ENCODE data around the gene JAM3.

JAM3 gene

GRCh38 chr11:134050541-134051383 lies 18.1 kb upstream of the JAM3 start:
- Histone ChIP-seq H3K4me1 (ENCODE audit: insufficient read depth, low read length) (peaks cover 25% of the 10 kb centered on the region), H3K9me3 (ENCODE audit: low read length) (no peaks in the 10 kb centered on the region), H3K27me3 (ENCODE audit: control insufficient read depth in 1 of 2, insufficient read depth in 2 of 2, low read length in 2 of 2) (no peaks in the 10 kb centered on the region), H3K27ac (ENCODE audit: low read depth, low read length) (no peak overlapping the region), H3K4me3 (ENCODE audit: low read depth in 1 of 2, low read length in 2 of 2) (peak overlapping the region; percentile 26), H3K36me3 (ENCODE audit: insufficient read depth, low read length) (no peaks in the 10 kb centered on the region), H3K9ac (ENCODE audit: low read length) (no peak overlapping the region)

- no peak overlapping the region for H3K27ac ChIP-seq (ENCODE audit: low read depth, low read length)
Measured at GRCh38 chr11:134052395-134052987, 16.4 kb upstream of the JAM3 start.

GRCh38 chr11:134052988-134053945 lies 15.6 kb upstream of the JAM3 start:
- Histone ChIP-seq H3K27me3 (ENCODE audit: control insufficient read depth in 1 of 2, insufficient read depth in 2 of 2, low read length in 2 of 2) (no peaks in the 10 kb centered on the region), H3K9ac (ENCODE audit: low read length) (no peak overlapping the region), H3K27ac (ENCODE audit: low read depth, low read length) (no peak overlapping the region), H3K4me1 (ENCODE audit: insufficient read depth, low read length) (peaks cover 4% of the 10 kb centered on the region), H3K9me3 (ENCODE audit: low read length) (no peaks in the 10 kb centered on the region), H3K4me3 (ENCODE audit: low read depth in 1 of 2, low read length in 2 of 2) (no peak overlapping the region), H3K36me3 (ENCODE audit: insufficient read depth, low read length) (no peaks in the 10 kb centered on the region)

More at GRCh38 chr11:134052395-134052987, 16.4 kb upstream of the JAM3 start:
- no peaks in the 10 kb centered on the region for H3K27me3 ChIP-seq (ENCODE audit: control insufficient read depth in 1 of 2, insufficient read depth in 2 of 2, low read length in 2 of 2)
- no peak overlapping the region for H3K9ac ChIP-seq (ENCODE audit: low read length)
- H3K9me3 ChIP-seq (ENCODE audit: low read length): no peaks in the 10 kb centered on the region
- H3K4me3 ChIP-seq (ENCODE audit: low read depth in 1 of 2, low read length in 2 of 2): no peak overlapping the region
- no peaks in the 10 kb centered on the region for H3K36me3 ChIP-seq (ENCODE audit: insufficient read depth, low read length)
- H3K4me1 ChIP-seq (ENCODE audit: insufficient read depth, low read length): peaks cover 11% of the 10 kb centered on the region

GRCh38 chr11:134055029-134055428 lies 13.8 kb upstream of the JAM3 start:
- H3K4me3 ChIP-seq (ENCODE audit: low read depth in 1 of 2, low read length in 2 of 2): no peak overlapping the region
- no peak overlapping the region for H3K27ac ChIP-seq (ENCODE audit: low read depth, low read length)
- peaks cover 4% of the 10 kb centered on the region for H3K4me1 ChIP-seq (ENCODE audit: insufficient read depth, low read length)
- H3K9me3 ChIP-seq (ENCODE audit: low read length): no peaks in the 10 kb centered on the region
- no peak overlapping the region for H3K9ac ChIP-seq (ENCODE audit: low read length)
- H3K36me3 ChIP-seq (ENCODE audit: insufficient read depth, low read length): no peaks in the 10 kb centered on the region
- no peaks in the 10 kb centered on the region for H3K27me3 ChIP-seq (ENCODE audit: control insufficient read depth in 1 of 2, insufficient read depth in 2 of 2, low read length in 2 of 2)

DNA sequence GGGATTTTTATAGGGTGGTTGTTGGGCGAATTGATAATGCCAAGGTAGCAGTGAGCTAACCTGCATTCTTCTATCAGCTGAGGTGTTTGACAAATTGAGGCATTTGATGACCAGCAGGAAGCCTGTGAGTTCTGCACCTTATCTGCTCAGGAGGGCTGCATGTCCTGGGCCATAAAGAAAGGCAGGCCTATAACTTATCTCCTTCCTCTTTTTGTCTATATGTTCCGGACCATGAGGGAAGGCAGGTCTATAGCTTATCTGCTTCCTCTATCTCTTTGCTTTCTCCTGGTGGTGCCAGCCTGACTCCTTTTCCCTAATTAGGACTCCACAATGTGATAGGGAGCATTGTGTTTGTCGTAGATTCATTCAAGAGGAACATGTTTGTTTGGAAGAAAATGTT lies 8.6 kb upstream of the JAM3 start:
- Histone ChIP-seq H3K4me1 (ENCODE audit: insufficient read depth, low read length) (no peaks in the 10 kb centered on the region), H3K9me3 (ENCODE audit: low read length) (no peaks in the 10 kb centered on the region), H3K27ac (ENCODE audit: low read depth, low read length) (no peak overlapping the region), H3K36me3 (ENCODE audit: insufficient read depth, low read length) (no peaks in the 10 kb centered on the region), H3K4me3 (ENCODE audit: low read depth in 1 of 2, low read length in 2 of 2) (no peak overlapping the region), H3K9ac (ENCODE audit: low read length) (no peak overlapping the region), H3K27me3 (ENCODE audit: control insufficient read depth in 1 of 2, insufficient read depth in 2 of 2, low read length in 2 of 2) (no peaks in the 10 kb centered on the region)

- Histone ChIP-seq H3K27me3 (ENCODE audit: control insufficient read depth in 1 of 2, insufficient read depth in 2 of 2, low read length in 2 of 2) (no peaks in the 10 kb centered on the region), H3K9ac (ENCODE audit: low read length) (no peak overlapping the region), H3K36me3 (ENCODE audit: insufficient read depth, low read length) (no peaks in the 10 kb centered on the region), H3K27ac (ENCODE audit: low read depth, low read length) (no peak overlapping the region), H3K4me3 (ENCODE audit: low read depth in 1 of 2, low read length in 2 of 2) (no peak overlapping the region), H3K4me1 (ENCODE audit: insufficient read depth, low read length) (no peaks in the 10 kb centered on the region), H3K9me3 (ENCODE audit: low read length) (no peaks in the 10 kb centered on the region)
Measured at GRCh38 chr11:134062265-134063123, 6.4 kb upstream of the JAM3 start.

- no peaks in the 10 kb centered on the region for H3K9me3 ChIP-seq (ENCODE audit: low read length)
- H3K36me3 ChIP-seq (ENCODE audit: insufficient read depth, low read length): no peaks in the 10 kb centered on the region
- no peaks in the 10 kb centered on the region for H3K4me1 ChIP-seq (ENCODE audit: insufficient read depth, low read length)
- no peak overlapping the region for H3K4me3 ChIP-seq (ENCODE audit: low read depth in 1 of 2, low read length in 2 of 2)
- no peak overlapping the region for H3K9ac ChIP-seq (ENCODE audit: low read length)
- no peak overlapping the region for H3K27ac ChIP-seq (ENCODE audit: low read depth, low read length)
- no peaks in the 10 kb centered on the region for H3K27me3 ChIP-seq (ENCODE audit: control insufficient read depth in 1 of 2, insufficient read depth in 2 of 2, low read length in 2 of 2)
Measured at GRCh38 chr11:134063124-134063495, 5.8 kb upstream of the JAM3 start.

DNA sequence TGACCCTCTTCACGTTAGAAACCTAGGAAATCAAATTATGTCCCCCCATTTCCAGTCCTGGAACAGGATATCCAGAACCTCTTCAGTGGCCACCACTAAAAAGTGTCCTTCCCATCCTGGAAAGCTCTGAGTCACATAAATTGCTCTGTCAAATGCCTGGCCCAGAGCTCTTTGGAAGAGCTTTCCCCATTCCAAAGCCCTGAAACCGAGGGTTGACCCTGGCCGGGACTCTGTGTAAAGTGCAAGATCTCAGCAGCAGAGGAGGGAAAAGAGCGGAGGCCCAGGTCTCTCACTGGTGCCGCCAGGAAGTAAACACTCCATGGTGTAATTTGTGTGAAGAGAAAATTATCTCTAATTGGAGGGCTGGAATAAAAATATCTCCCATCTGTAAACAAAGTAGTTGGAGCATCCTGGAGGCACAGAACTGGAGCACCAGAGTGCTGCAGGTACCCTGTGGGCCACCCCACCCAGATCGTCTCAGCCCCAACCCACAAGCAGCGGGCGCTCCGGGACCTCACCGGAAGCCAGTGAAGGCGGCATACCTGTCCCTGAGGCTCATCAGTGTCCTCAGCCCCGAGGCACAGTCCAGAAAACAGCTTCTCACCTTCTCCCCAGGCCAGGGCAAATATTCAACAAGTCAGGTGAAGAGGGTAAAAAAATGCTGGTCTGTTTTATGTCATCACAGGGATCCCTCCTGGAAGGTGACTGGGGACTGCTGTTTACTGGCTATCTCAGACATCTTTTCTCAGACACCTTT lies 4.7 kb upstream of the JAM3 start:
- H3K4me1 ChIP-seq (ENCODE audit: insufficient read depth, low read length): no peaks in the 10 kb centered on the region
- H3K36me3 ChIP-seq (ENCODE audit: insufficient read depth, low read length): no peaks in the 10 kb centered on the region
- no peaks in the 10 kb centered on the region for H3K27me3 ChIP-seq (ENCODE audit: control insufficient read depth in 1 of 2, insufficient read depth in 2 of 2, low read length in 2 of 2)
- no peak overlapping the region for H3K4me3 ChIP-seq (ENCODE audit: low read depth in 1 of 2, low read length in 2 of 2)
- H3K27ac ChIP-seq (ENCODE audit: low read depth, low read length): no peak overlapping the region
- H3K9ac ChIP-seq (ENCODE audit: low read length): no peak overlapping the region
- no peaks in the 10 kb centered on the region for H3K9me3 ChIP-seq (ENCODE audit: low read length)

DNA sequence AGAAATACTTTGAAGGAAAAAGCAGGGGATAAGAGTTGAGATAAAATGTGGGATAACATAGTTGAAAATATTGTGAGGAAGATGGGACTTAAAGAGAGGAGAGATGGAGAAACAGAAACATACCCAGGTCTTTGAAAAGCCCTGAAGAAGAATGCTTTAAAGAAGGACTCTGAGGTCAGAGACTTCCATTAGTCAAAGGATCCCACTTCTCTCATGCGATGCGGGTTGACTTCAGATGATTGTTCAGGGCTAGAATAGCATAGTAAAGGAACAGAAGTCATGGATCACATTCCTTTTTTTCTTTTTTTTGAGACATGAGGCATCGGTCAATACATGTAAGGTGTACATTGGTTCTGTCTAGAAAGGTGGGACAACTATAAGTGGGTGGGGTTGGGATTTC lies 3.5 kb upstream of the JAM3 start:
- Histone ChIP-seq H3K27ac (ENCODE audit: low read depth, low read length) (no peak overlapping the region), H3K9me3 (ENCODE audit: low read length) (no peaks in the 10 kb centered on the region), H3K36me3 (ENCODE audit: insufficient read depth, low read length) (no peaks in the 10 kb centered on the region), H3K4me3 (ENCODE audit: low read depth in 1 of 2, low read length in 2 of 2) (no peak overlapping the region), H3K27me3 (ENCODE audit: control insufficient read depth in 1 of 2, insufficient read depth in 2 of 2, low read length in 2 of 2) (no peaks in the 10 kb centered on the region), H3K4me1 (ENCODE audit: insufficient read depth, low read length) (peaks cover 8% of the 10 kb centered on the region), H3K9ac (ENCODE audit: low read length) (no peak overlapping the region)

Measured in muscle layer of colon (tissue), 2 donors.